Measurements from ENCODE around the gene EEFSEC. TPM values are rescaled to one million over a fixed set of nuclear protein-coding genes. Genes with fewer than 3 reads are reported as not detected.

EEFSEC gene
- polyA plus RNA-seq, 1 donor from 2014 or later = 4.6 TPM

DNA sequence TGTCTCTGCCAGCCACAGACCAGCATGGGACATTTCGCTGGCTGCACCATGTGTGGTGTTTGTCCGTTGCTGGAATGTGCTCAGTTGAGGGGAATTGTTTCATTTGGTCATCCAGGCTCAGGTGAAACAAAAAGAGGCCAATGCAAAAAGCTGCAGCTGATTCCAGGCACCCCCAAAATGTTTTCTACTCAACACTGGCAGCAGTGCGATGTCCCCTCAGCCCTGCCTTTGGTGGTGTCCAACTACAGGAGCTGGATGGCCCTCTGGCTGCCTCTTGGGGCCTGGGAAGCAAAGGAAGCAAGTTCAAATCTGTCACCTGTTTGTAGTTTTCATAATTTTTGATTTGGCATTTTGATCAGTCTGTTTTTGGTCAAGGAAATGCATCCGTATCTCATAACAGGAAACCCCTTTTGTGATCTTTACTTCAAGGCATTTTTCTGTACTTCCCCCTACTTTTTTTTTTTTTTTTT is 141.8 kb downstream of the EEFSEC start:
- H3K4me3 ChIP-seq (ENCODE audit: low read length) = no peak overlapping the region
- no peaks in the 10 kb centered on the region for H4K20me1 ChIP-seq (ENCODE audit: insufficient read depth)
- no peak overlapping the region for H2AFZ ChIP-seq (ENCODE audit: low read depth, low read length)
- no peaks in the 10 kb centered on the region for H3K79me2 ChIP-seq (replicated peaks; ENCODE audit: insufficient read depth, low read length)
- no peaks in the 10 kb centered on the region for H3K27me3 ChIP-seq (ENCODE audit: insufficient read depth, low read depth, low read length)
- no peaks in the 10 kb centered on the region for H3K9me3 ChIP-seq (ENCODE audit: low read length)
- no peaks in the 10 kb centered on the region for H3F3A ChIP-seq (ENCODE audit: insufficient read depth, low read length, poor library complexity, severe bottlenecking)
- no peak overlapping the region for H3K27ac ChIP-seq (ENCODE audit: low read length)
- H3K9me2 ChIP-seq (ENCODE audit: insufficient read depth, low read length) = no peaks in the 10 kb centered on the region
- H3K4me2 ChIP-seq (ENCODE audit: low read length) = no peak overlapping the region
- H3K9ac ChIP-seq (ENCODE audit: low read length) = no peak overlapping the region
- H3K36me3 ChIP-seq (ENCODE audit: insufficient read depth, low read length) = no peaks in the 10 kb centered on the region
- TF ChIP-seq RAD21 (conservative IDR thresholded peaks at IDR 0.05) (no peak), EZH2 (IDR thresholded peaks at IDR 0.05; ENCODE audit: borderline replicate concordance, insufficient read depth, low read length, poor library complexity, severe bottlenecking) (no peak), EP300 (conservative IDR thresholded peaks at IDR 0.05; ENCODE audit: poor library complexity, severe bottlenecking) (no peak), SMC3 (conservative IDR thresholded peaks at IDR 0.05; ENCODE audit: poor library complexity) (no peak), TAF1 (IDR thresholded peaks at IDR 0.05; ENCODE audit: low read depth) (no peak), MXI1 (conservative IDR thresholded peaks at IDR 0.05; ENCODE audit: poor library complexity, severe bottlenecking) (no peak), POLR2AphosphoS5 (IDR thresholded peaks at IDR 0.05) (no peak)
- TF ChIP-seq, protein P1, sequence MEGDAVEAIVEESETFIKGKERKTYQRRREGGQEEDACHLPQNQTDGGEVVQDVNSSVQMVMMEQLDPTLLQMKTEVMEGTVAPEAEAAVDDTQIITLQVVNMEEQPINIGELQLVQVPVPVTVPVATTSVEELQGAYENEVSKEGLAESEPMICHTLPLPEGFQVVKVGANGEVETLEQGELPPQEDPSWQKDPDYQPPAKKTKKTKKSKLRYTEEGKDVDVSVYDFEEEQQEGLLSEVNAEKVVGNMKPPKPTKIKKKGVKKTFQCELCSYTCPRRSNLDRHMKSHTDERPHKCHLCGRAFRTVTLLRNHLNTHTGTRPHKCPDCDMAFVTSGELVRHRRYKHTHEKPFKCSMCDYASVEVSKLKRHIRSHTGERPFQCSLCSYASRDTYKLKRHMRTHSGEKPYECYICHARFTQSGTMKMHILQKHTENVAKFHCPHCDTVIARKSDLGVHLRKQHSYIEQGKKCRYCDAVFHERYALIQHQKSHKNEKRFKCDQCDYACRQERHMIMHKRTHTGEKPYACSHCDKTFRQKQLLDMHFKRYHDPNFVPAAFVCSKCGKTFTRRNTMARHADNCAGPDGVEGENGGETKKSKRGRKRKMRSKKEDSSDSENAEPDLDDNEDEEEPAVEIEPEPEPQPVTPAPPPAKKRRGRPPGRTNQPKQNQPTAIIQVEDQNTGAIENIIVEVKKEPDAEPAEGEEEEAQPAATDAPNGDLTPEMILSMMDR (IDR thresholded peaks at IDR 0.05; ENCODE audit: poor library complexity, severe bottlenecking) = no peak
- TF ChIP-seq, protein P2, sequence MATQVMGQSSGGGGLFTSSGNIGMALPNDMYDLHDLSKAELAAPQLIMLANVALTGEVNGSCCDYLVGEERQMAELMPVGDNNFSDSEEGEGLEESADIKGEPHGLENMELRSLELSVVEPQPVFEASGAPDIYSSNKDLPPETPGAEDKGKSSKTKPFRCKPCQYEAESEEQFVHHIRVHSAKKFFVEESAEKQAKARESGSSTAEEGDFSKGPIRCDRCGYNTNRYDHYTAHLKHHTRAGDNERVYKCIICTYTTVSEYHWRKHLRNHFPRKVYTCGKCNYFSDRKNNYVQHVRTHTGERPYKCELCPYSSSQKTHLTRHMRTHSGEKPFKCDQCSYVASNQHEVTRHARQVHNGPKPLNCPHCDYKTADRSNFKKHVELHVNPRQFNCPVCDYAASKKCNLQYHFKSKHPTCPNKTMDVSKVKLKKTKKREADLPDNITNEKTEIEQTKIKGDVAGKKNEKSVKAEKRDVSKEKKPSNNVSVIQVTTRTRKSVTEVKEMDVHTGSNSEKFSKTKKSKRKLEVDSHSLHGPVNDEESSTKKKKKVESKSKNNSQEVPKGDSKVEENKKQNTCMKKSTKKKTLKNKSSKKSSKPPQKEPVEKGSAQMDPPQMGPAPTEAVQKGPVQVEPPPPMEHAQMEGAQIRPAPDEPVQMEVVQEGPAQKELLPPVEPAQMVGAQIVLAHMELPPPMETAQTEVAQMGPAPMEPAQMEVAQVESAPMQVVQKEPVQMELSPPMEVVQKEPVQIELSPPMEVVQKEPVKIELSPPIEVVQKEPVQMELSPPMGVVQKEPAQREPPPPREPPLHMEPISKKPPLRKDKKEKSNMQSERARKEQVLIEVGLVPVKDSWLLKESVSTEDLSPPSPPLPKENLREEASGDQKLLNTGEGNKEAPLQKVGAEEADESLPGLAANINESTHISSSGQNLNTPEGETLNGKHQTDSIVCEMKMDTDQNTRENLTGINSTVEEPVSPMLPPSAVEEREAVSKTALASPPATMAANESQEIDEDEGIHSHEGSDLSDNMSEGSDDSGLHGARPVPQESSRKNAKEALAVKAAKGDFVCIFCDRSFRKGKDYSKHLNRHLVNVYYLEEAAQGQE (IDR thresholded peaks at IDR 0.05; ENCODE audit: borderline replicate concordance) = no peak

DNA sequence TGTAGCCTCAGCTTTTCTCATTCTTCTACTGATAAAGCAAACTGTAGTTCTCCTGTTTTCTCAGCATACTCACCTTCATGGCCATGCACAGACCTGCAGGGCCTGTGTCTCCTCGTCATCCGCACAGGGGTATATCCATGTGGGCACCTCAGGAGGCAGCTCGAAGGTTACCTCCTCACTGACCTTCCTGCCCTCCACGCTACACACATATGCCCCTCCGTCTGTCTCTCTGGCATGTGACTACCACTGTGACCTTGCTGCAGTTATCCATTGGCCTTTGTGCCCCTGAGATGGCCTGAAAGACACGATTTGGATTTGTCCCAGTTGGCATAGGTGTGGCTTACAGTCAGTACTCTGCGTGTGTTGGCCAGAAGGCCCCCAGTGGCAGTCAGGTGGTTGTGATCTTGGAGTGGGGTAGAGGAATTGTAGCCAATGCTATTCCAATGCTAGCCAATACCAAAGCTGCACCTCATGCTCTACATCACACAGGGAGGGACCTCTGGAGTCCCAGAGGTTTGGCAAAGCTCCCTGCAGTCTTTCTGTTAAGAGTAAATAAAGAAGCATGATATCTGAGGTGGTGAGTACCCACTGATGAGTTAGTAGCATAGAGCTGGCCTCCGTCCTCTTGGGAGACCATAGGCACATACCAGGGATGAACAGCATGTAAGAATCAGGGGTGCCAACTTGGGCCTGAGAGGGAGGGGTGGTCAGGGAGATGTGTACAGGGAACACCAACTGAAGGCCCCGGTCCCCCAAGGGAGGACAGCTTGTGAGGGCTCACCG is 143.4 kb downstream of the EEFSEC start:
- Histone ChIP-seq H3K4me3 (ENCODE audit: low read length) (no peak overlapping the region), H3F3A (ENCODE audit: insufficient read depth, low read length, poor library complexity, severe bottlenecking) (no peaks in the 10 kb centered on the region), H3K27ac (ENCODE audit: low read length) (no peak overlapping the region), H2AFZ (ENCODE audit: low read depth, low read length) (no peak overlapping the region), H3K4me2 (ENCODE audit: low read length) (no peak overlapping the region), H3K9ac (ENCODE audit: low read length) (no peak overlapping the region), H3K79me2 (replicated peaks; ENCODE audit: insufficient read depth, low read length) (no peaks in the 10 kb centered on the region), H3K9me3 (ENCODE audit: low read length) (no peaks in the 10 kb centered on the region), H3K36me3 (ENCODE audit: insufficient read depth, low read length) (no peaks in the 10 kb centered on the region), H3K27me3 (ENCODE audit: insufficient read depth, low read depth, low read length) (no peaks in the 10 kb centered on the region), H4K20me1 (ENCODE audit: insufficient read depth) (no peaks in the 10 kb centered on the region), H3K9me2 (ENCODE audit: insufficient read depth, low read length) (no peaks in the 10 kb centered on the region)
- no peak for TF ChIP-seq TAF1 (IDR thresholded peaks at IDR 0.05; ENCODE audit: low read depth)
- no peak for TF ChIP-seq POLR2AphosphoS5 (IDR thresholded peaks at IDR 0.05)
- TF ChIP-seq, protein P2 (IDR thresholded peaks at IDR 0.05; ENCODE audit: borderline replicate concordance) = no peak
- TF ChIP-seq EZH2 (IDR thresholded peaks at IDR 0.05; ENCODE audit: borderline replicate concordance, insufficient read depth, low read length, poor library complexity, severe bottlenecking) = no peak
- no peak for TF ChIP-seq EP300 (conservative IDR thresholded peaks at IDR 0.05; ENCODE audit: poor library complexity, severe bottlenecking)

All from neural cell (in vitro differentiated cells).